Kidney epithelial cell (primary cell): ENCODE measurements around the gene DENND2A. TPM values are rescaled to one million over a fixed set of nuclear protein-coding genes. Genes with fewer than 3 reads are reported as not detected.
"Not testable (repeated sequence)": the region's sequence is repeated elsewhere in the genome, so short reads cannot be mapped to it uniquely, and the experiment has no call there.

Source experiments
- DNase-seq: peaks from one replicate; pipeline ENCODE4 v3.0.0-alpha.2; 2010; ENCODE audit warnings: low read depth
- H3K27me3 ChIP-seq: 2 replicates; pipeline ENCODE4 v1.6.0; 2011; ENCODE audit warnings: low read length; ENCODE audit not compliant: control insufficient read depth, insufficient read depth
- H3K36me3 ChIP-seq: 2 replicates; pipeline ENCODE4 v1.5.1; 2011; ENCODE audit warnings: low read length; ENCODE audit not compliant: control insufficient read depth, insufficient read depth
- H3K4me3 ChIP-seq: 2 replicates; pipeline ENCODE4 v1.5.1; 2011; ENCODE audit warnings: low read depth, mild to moderate bottlenecking, control low read depth, low read length
- CTCF ChIP-seq: IDR thresholded peaks from 2 replicates; pipeline ENCODE4 v1.5.1; 2011; ENCODE audit warnings: mild to moderate bottlenecking, moderate library complexity, low read length, control low read depth, inconsistent platforms; ENCODE audit not compliant: insufficient read depth, poor library complexity, severe bottlenecking
- total RNA-seq: library from RNA; depleted of rRNA; stranded (reverse); fragments of >200 nt; gene quantifications from 2 replicates; pipeline ENCODE4 v1.2.3, GENCODE V29; 2015

Gene DENND2A
- total RNA-seq, 1 donor from 2014 or later: 14.8 TPM

- no peak overlapping the region for H3K4me3 ChIP-seq
- H3K27me3 ChIP-seq: no peaks in the 10 kb centered on the region
- no peak for TF ChIP-seq CTCF
- no peak for DNase-seq
- peaks cover 1% of the 10 kb centered on the region for H3K36me3 ChIP-seq
These were observed 38.2 kb upstream of the DENND2A start for GRCh38 chr7:140678816-140679130.

- DNase-seq: no peak
- TF ChIP-seq CTCF: no peak
- Histone ChIP-seq H3K36me3 (peaks cover 1% of the 10 kb centered on the region), H3K4me3 (no peak overlapping the region), H3K27me3 (no peaks in the 10 kb centered on the region)
These were observed 37.6 kb upstream of the DENND2A start for GRCh38 chr7:140678081-140678815.

- TF ChIP-seq CTCF: no peak
- Histone ChIP-seq H3K36me3 (peaks cover 1% of the 10 kb centered on the region), H3K27me3 (no peaks in the 10 kb centered on the region), H3K4me3 (no peak overlapping the region)
- DNase-seq: no peak
These were observed 36.9 kb upstream of the DENND2A start for GRCh38 chr7:140677496-140677895.

GRCh38 chr7:140676956-140677355 is 36.3 kb upstream of the DENND2A start:
- not testable (repeated sequence) for H3K4me3 ChIP-seq, DNase-seq, H3K27me3 ChIP-seq, H3K36me3 ChIP-seq

- Histone ChIP-seq H3K4me3 (no peak overlapping the region), H3K27me3 (no peaks in the 10 kb centered on the region), H3K36me3 (peaks cover 1% of the 10 kb centered on the region)
- no peak for TF ChIP-seq CTCF
- no peak for DNase-seq
These were observed 35.7 kb upstream of the DENND2A start for GRCh38 chr7:140676306-140676705.

- no peak for TF ChIP-seq CTCF
- no peak for DNase-seq
- H3K36me3 ChIP-seq: peaks cover 1% of the 10 kb centered on the region
- no peaks in the 10 kb centered on the region for H3K27me3 ChIP-seq
- H3K4me3 ChIP-seq: no peak overlapping the region
These were observed 35.1 kb upstream of the DENND2A start for GRCh38 chr7:140675726-140676125.
